GM12865 (cell line): ENCODE results near the gene ID2.

Source experiments
- DNase-seq: peaks from one replicate; pipeline ENCODE4 v3.0.0; 2010; ENCODE audit warnings: low read depth
- H3K4me3 ChIP-seq: 2 replicates; pipeline ENCODE4 v1.5.1; 2011; ENCODE audit warnings: mild to moderate bottlenecking, low read depth, low read length, control low read depth
- CTCF ChIP-seq: IDR thresholded peaks from 2 replicates; pipeline ENCODE4 v1.5.1; 2011; ENCODE audit warnings: low read length, control low read depth, low read depth, inconsistent platforms; ENCODE audit not compliant: insufficient read depth; ENCODE audit errors: missing control alignments

The ID2 gene

GRCh38 chr2:8697190-8697589, 15.3 kb downstream of the ID2 start:
- no peak overlapping the region for H3K4me3 ChIP-seq
- no peak for DNase-seq
- no peak for TF ChIP-seq CTCF

GRCh38 chr2:8699839-8700238, 18.0 kb downstream of the ID2 start:
- no peak for DNase-seq
- no peak overlapping the region for H3K4me3 ChIP-seq
- no peak for TF ChIP-seq CTCF

- no peak for TF ChIP-seq CTCF
- DNase-seq, result no peak
- H3K4me3 ChIP-seq, result no peak overlapping the region
Measured at GRCh38 chr2:8701681-8702379, 20.0 kb downstream of the ID2 start.

GRCh38 chr2:8704906-8705305, 23.1 kb downstream of the ID2 start:
- no peak for DNase-seq
- no peak overlapping the region for H3K4me3 ChIP-seq
- no peak for TF ChIP-seq CTCF

- TF ChIP-seq CTCF, result no peak
- no peak overlapping the region for H3K4me3 ChIP-seq
- no peak for DNase-seq
Measured at GRCh38 chr2:8709611-8710010, 27.8 kb downstream of the ID2 start.

- no peak overlapping the region for H3K4me3 ChIP-seq
- no peak for DNase-seq
Measured at GRCh38 chr2:8710951-8711350, 29.1 kb downstream of the ID2 start.

More at GRCh38 chr2:8710951-8711350, 29.1 kb downstream of the ID2 start:
- TF ChIP-seq CTCF, result no peak
